Measurements from ENCODE around the gene SCN9A.
"Not testable (repeated sequence)": the region's sequence is repeated elsewhere in the genome, so short reads cannot be mapped to it uniquely, and the experiment has no call there.

DNA sequence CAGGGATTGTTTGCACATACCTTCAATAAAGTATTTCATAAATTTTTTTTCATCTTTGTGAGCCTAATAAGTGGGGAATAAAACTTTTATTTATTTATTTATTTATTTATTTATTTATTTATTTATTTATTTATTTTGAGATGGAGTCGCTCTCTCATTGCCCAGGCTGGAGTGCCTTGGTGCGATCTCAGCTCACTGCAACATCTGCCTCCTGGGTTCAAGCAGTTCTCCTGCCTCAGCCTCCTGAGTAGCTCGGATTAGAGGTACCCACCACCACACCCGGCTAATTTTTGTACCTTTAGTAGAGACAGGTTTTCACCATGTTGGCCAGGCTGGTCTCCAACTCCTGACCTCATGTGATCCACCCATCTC, 17.8 kb downstream of the SCN9A start:
- TF ChIP-seq, protein P1, sequence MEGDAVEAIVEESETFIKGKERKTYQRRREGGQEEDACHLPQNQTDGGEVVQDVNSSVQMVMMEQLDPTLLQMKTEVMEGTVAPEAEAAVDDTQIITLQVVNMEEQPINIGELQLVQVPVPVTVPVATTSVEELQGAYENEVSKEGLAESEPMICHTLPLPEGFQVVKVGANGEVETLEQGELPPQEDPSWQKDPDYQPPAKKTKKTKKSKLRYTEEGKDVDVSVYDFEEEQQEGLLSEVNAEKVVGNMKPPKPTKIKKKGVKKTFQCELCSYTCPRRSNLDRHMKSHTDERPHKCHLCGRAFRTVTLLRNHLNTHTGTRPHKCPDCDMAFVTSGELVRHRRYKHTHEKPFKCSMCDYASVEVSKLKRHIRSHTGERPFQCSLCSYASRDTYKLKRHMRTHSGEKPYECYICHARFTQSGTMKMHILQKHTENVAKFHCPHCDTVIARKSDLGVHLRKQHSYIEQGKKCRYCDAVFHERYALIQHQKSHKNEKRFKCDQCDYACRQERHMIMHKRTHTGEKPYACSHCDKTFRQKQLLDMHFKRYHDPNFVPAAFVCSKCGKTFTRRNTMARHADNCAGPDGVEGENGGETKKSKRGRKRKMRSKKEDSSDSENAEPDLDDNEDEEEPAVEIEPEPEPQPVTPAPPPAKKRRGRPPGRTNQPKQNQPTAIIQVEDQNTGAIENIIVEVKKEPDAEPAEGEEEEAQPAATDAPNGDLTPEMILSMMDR (IDR thresholded peaks at IDR 0.05) = not testable (repeated sequence)
- not testable (repeated sequence) for TF ChIP-seq POLR2AphosphoS5, POLR2A (IDR thresholded peaks at IDR 0.05)

Measured in upper lobe of left lung (tissue), 4 donors.